Effector memory CD4-positive, alpha-beta T cell (primary cell): ENCODE measurements around the gene MALSU1.
"Not testable (repeated sequence)": the region's sequence is repeated elsewhere in the genome, so short reads cannot be mapped to it uniquely, and the experiment has no call there.

Experiments
- DNase-seq, 3 donors: peaks; one replicate each; pipeline ENCODE4 v3.0.0-alpha.2; 2020
- H3K27ac ChIP-seq: 2 replicates; pipeline ENCODE4 v1.7.0; 2013; ENCODE audit warnings: mild to moderate bottlenecking, low read length, moderate library complexity; ENCODE audit not compliant: insufficient read depth, poor library complexity, severe bottlenecking
- H3K27me3 ChIP-seq: replicated peaks from 2 replicates; pipeline ENCODE4 v1.7.0; 2013; ENCODE audit warnings: mild to moderate bottlenecking, low read length; ENCODE audit not compliant: insufficient read depth, control insufficient read depth, poor library complexity, severe bottlenecking
- H3K36me3 ChIP-seq: 2 replicates; pipeline ENCODE4 v1.7.0; 2013; ENCODE audit warnings: mild to moderate bottlenecking, low read length, moderate library complexity; ENCODE audit not compliant: control insufficient read depth, insufficient read depth
- H3K4me1 ChIP-seq: 2 replicates; pipeline ENCODE4 v1.7.0; 2013; ENCODE audit warnings: low read length, mild to moderate bottlenecking; ENCODE audit not compliant: control insufficient read depth, insufficient read depth, poor library complexity, severe bottlenecking
- H3K4me3 ChIP-seq: 2 replicates; pipeline ENCODE4 v1.7.0; 2013; ENCODE audit warnings: low read length, low read depth, mild to moderate bottlenecking; ENCODE audit not compliant: insufficient read depth, poor library complexity, severe bottlenecking
- H3K9me3 ChIP-seq: 2 replicates; pipeline ENCODE4 v1.7.0; 2013; ENCODE audit warnings: mild to moderate bottlenecking, low read length, moderate library complexity; ENCODE audit not compliant: control insufficient read depth

MALSU1 gene

DNA sequence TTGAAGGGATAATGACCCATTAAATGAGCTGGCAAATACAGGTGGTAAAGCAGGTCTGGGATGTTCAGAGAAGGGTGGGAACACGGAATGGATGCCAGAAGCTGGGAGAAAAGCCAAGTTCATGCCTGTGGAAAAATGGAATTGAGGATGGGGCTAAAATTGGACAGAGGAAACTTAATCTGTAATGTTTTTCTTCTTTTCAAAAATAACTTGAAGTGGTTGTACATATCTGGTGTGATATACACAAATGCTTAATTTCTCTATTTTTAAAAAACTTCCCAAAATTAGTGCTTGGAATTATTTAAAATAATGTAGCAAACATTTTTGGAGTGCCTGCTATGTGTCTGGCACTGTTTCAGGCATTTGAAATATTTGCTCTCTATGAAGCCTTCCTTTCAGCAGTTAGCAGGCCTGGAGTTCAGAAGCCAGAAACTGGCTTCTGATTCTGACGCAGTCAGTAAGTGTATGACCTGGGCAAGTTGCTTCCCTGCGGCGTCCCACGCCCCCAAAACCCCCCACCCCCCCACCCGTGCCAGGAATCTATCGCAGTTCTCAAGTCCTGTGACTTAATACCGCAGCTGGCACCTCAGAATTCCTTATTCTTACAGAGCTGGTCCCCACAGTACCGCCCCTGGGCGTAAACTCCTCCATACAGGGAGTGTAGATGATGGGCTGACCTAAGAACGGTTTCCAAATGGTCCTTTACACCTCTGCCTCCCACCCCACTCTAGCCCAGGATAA is 828 bp upstream of the MALSU1 start:
- no peak for DNase-seq
- peak overlapping the region; percentile 69 for H3K27ac ChIP-seq
- peaks cover 24% of the 10 kb centered on the region for H3K4me1 ChIP-seq
- peaks cover 6% of the 10 kb centered on the region for H3K36me3 ChIP-seq
- no peaks in the 10 kb centered on the region for H3K27me3 ChIP-seq
- H3K4me3 ChIP-seq, result peak overlapping the region; percentile 75
- H3K9me3 ChIP-seq, result no peaks in the 10 kb centered on the region

DNA sequence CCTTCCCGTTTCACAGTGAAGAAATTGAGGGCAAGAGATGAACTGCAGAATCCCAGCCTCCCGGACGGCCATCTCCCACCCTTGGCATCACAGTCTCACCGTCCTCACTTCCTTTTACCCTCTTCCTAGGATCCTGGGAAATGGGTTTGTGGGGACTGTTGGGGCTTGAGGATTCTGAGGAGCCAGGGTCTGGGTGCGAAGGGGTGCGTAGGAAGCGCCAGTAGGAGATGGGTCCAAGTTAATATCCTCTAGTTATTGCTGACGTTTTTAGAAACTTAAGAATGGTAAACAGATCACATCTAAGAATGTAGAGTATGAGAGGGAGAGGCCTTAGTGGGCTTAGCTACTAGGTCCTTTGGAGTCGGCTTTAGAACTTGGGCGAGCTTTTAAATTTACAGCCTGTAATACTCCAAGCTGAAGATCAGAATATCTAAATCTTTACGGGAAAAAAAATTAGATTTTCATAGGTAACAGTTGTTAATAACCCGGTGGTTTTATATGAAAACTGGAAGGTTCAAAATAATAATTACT is 696 bp downstream of the MALSU1 start:
- H3K36me3 ChIP-seq, result peaks cover 13% of the 10 kb centered on the region
- H3K4me3 ChIP-seq, result peak overlapping the region; percentile 75
- no peaks in the 10 kb centered on the region for H3K9me3 ChIP-seq
- DNase-seq, result no peak
- peak overlapping the region; percentile 69 for H3K27ac ChIP-seq
- no peaks in the 10 kb centered on the region for H3K27me3 ChIP-seq
- peaks cover 26% of the 10 kb centered on the region for H3K4me1 ChIP-seq

DNA sequence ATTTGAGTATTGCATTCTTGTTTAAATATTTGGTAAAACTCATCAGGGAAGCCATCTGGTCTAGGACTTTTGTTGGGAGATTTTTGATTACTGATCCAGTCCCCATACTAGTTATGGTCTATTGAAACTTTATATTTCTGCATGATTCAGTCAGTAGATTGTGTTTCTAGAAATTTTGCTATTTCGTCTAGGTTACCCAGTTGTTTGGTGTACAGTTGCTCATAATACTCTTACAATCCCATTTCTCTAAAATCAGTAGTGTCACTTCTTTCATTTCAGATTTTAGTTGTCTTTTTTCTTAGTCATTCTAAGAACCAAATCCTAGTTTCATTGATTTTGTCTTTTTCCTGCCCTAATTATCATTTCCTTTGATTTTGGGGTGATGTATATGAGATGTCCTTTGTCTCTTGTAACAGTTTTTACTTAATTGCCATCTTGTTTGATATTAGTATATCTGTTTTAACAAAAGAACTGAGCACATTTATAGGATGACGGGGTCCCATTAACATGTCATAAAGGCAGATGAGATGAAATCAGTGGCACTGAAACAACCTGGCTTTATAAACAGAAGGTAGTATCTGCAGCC is 7.9 kb downstream of the MALSU1 start:
- no peak overlapping the region for H3K4me3 ChIP-seq
- H3K27ac ChIP-seq, result no peak overlapping the region
- H3K36me3 ChIP-seq, result peaks cover 37% of the 10 kb centered on the region
- peaks cover 11% of the 10 kb centered on the region for H3K4me1 ChIP-seq
- no peak for DNase-seq
- no peaks in the 10 kb centered on the region for H3K27me3 ChIP-seq
- no peaks in the 10 kb centered on the region for H3K9me3 ChIP-seq

DNA sequence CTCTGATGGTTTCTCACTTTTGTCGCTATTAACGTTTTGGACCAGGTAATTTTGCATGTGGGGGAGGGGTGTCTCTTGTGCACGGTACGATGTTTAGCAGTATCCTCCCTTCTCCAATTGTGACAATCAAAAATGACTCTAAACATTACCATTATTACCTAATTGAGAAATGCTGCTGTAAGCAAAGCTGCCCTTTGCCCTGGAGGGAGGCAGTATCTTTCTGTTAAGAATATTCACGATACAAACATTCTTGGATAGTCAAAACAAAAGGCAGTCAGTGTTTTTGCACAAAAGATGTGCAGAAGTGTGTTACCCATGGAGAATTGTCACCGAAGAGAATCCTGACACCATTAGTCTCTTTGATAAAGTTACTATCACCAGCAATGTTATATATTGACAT is 9.6 kb downstream of the MALSU1 start:
- peaks cover 28% of the 10 kb centered on the region for H3K36me3 ChIP-seq

DNA sequence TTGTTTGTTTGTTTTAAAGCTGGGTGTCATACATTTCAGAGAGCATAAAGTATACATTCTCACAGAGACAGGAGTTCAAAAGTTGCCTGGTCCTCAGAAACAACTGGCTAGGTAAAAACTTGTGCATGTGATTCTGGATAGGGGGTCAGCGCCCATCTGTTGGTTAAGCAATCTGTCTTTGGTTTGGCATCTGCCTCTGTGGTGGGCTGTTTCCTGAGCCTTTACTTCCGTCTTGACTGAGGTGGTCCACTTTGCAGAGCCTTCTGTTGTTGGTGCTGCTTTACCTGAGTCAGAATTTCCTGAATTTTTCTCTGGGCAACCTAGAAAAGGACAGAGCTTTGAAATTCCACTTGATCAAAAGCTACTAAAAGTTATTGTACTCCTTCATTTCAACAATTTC is 13.0 kb downstream of the MALSU1 start:
- H3K4me3 ChIP-seq, H3K9me3 ChIP-seq, H3K27ac ChIP-seq, DNase-seq, H3K4me1 ChIP-seq, H3K27me3 ChIP-seq: not testable (repeated sequence)
- peaks cover 20% of the 10 kb centered on the region for H3K36me3 ChIP-seq

More for the DNA sequence above, 9.6 kb downstream of the MALSU1 start:
- H3K4me1 ChIP-seq, result no peaks in the 10 kb centered on the region
- no peak overlapping the region for H3K27ac ChIP-seq
- DNase-seq, result no peak
- H3K27me3 ChIP-seq, result no peaks in the 10 kb centered on the region
- no peak overlapping the region for H3K4me3 ChIP-seq
- no peaks in the 10 kb centered on the region for H3K9me3 ChIP-seq

DNA sequence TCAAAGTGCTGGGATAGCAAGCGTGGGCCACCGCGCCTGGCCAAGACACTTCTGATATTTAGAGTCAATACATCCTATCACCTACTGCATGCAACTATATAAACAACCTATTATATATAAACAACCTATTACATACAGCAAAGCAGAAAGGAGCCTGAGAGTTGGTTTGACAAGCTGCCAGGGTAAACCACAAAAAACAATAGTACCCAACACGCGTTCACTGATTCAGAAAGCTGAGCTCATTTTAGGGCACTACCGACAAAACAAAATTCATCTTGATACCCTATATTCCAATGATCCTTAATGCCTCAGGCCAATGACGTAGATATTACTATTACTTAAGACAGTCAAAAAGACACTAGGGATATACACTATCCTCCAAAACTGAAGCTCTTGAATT is 16.2 kb downstream of the MALSU1 start:
- Histone ChIP-seq H3K36me3 (no peaks in the 10 kb centered on the region), H3K27me3 (no peaks in the 10 kb centered on the region), H3K4me3 (no peak overlapping the region), H3K27ac (no peak overlapping the region), H3K4me1 (no peaks in the 10 kb centered on the region), H3K9me3 (no peaks in the 10 kb centered on the region)
- no peak for DNase-seq

DNA sequence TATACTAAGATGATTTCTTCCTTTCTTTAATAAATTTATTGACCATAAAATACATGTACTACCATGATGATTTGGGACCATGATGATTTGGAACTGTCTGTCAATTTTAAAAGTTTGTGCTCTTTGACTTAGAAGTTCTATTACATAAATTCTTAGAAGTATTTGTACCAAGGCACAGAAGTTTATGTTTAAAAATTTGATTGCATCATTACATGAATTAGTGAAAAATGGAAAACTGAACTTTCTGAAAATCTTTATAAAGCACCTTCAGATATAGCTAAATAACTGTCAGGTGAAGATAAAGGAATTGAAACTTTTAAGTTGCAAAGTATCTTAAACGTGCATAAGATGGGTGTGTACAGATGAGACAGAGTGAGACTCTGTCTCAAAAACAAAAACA is 32.0 kb downstream of the MALSU1 start:
- Histone ChIP-seq H3K27me3 (no peaks in the 10 kb centered on the region), H3K4me1 (no peaks in the 10 kb centered on the region), H3K4me3 (no peak overlapping the region), H3K9me3 (no peaks in the 10 kb centered on the region), H3K36me3 (no peaks in the 10 kb centered on the region), H3K27ac (no peak overlapping the region)
- no peak for DNase-seq

DNA sequence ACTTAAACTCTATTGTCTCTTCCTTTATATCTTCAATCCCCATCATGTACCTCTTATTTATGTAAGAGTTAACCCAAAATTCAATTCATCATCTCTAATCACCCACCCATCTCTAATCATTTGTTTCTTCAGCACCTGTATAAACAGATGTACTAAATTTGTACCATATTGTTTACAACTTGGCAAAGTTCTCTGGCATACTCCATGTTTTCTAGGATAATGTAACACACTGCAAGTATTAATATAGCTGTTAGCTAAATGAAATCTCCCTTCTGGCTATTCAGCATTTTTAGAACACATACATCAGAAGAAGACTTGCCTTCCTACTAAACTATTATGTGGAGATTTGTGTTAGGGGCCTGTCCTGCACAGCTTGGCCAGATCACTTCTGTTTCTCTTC is 33.1 kb downstream of the MALSU1 start:
- Histone ChIP-seq H3K4me1 (no peaks in the 10 kb centered on the region), H3K27me3 (no peaks in the 10 kb centered on the region), H3K9me3 (no peaks in the 10 kb centered on the region), H3K4me3 (no peak overlapping the region), H3K36me3 (no peaks in the 10 kb centered on the region), H3K27ac (no peak overlapping the region)
- DNase-seq, result no peak

DNA sequence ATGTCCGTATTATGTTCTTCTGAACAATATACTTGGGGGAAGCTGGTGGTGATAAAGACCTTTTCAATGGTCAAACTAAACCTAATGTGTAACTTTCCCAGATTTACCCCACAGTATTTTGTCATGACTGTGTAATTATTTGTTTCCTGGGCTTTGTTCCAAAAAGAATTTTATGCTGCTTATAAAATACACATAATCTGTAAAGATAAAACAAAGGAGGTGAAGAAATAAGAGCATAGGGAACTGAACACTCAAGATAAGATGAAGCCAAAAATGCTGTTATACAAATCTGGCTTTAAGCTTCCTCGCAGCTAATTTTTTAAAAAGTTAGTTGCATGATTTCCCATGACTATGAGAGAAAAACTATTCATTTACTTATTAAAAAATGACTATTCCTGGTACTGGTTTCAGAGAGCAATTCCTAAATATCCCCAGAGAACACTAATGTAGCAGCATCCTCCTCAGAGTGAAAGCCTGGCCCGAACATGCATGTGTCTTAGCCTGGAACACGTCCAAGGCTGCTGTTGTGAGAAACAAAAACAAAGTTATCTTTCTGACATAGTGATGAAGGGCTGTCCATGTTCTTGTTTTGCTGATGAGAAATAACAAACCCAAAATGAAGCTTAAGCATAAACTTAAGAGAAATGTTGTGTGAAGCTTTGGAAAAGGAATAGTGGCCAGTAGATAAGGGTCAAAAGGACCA is 33.9 kb downstream of the MALSU1 start:
- no peak overlapping the region for H3K4me3 ChIP-seq
- H3K27me3 ChIP-seq, result no peaks in the 10 kb centered on the region
- H3K36me3 ChIP-seq, result no peaks in the 10 kb centered on the region
- H3K4me1 ChIP-seq, result no peaks in the 10 kb centered on the region
- DNase-seq, result no peak
- no peaks in the 10 kb centered on the region for H3K9me3 ChIP-seq
- no peak overlapping the region for H3K27ac ChIP-seq

DNA sequence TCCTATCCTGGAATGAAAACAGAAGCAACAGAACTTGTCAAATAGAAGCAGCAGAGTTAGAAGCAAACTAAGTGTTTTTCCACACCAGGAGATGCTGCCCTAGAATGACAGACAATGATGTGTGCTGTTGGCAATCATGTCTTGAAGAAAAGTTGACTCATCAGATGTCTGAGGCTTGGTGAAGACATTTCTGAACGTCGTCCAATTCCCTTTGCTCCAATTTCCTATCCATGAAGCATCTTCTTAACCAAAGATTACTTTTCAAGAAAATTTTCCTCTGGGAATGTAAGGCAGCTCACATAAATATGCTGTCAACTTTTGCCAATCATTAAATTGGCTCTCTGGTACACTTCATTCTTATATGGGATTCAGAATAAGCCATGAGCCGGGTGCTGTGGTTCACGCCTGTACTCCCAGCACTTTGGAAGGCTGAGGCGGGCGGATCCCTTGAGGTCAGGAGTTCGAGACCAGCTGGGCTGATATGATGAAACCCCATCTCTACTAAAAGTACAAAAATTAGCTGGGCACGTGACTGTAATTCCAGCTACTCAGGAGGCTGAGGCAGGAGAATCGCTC is 34.6 kb downstream of the MALSU1 start:
- H3K4me3 ChIP-seq, result no peak overlapping the region
- no peak for DNase-seq
- no peak overlapping the region for H3K27ac ChIP-seq
- H3K27me3 ChIP-seq, result no peaks in the 10 kb centered on the region
- no peaks in the 10 kb centered on the region for H3K4me1 ChIP-seq
- no peaks in the 10 kb centered on the region for H3K9me3 ChIP-seq
- H3K36me3 ChIP-seq, result no peaks in the 10 kb centered on the region
